Body of pancreas (tissue), 4 donors: ENCODE measurements around the gene CRKL. TPM values are rescaled to one million over a fixed set of nuclear protein-coding genes. Genes with fewer than 3 reads are reported as not detected.
A peak's percentile ranks its signal among the peaks of the same experiment; 100 is the strongest.

ENCODE experiments used
- ATAC-seq: fragments of 150-250 bp; one replicate; pipeline ENCODE4 v1.9.1; 2016
- DNase-seq, 4 donors: peaks; one replicate each; pipeline ENCODE4 v3.0.0-alpha.2; 2019
- H3K27ac ChIP-seq, 4 donors: fragments of 200-600 bp; sonication (generic); 1 replicate in 3 of 4; 2 replicates in 1 of 4; pipeline versions ENCODE4 v1.5.1 to v1.6.1; 2016 to 2019; ENCODE audit warnings: mild to moderate bottlenecking in 1 of 4, mixed read lengths in 1 of 4, moderate library complexity in 1 of 4
- H3K27me3 ChIP-seq, 2 donors: fragments of 200-600 bp; sonication (generic); one replicate each; pipeline ENCODE4 v1.6.0; 2016; ENCODE audit warnings: mild to moderate bottlenecking in 1 of 2
- H3K36me3 ChIP-seq, 2 donors: fragments of 200-600 bp; sonication (generic); replicated peaks in 1 of 2; 2 replicates each; pipeline ENCODE4 v1.5.1; 2016; ENCODE audit warnings: low read depth in 2 of 2; ENCODE audit not compliant: insufficient read depth in 1 of 2
- H3K4me1 ChIP-seq: fragments of 200-600 bp; sonication (generic); one replicate; pipeline ENCODE4 v1.6.0; 2016
- H3K4me3 ChIP-seq, 2 donors: fragments of 200-600 bp; sonication (generic); 1 replicate in 1 of 2; 2 replicates in 1 of 2; pipeline ENCODE4 v1.5.1; 2016 to 2019
- H3K9me3 ChIP-seq, 3 donors: fragments of 200-600 bp; sonication (generic); 1 replicate in 2 of 3; 2 replicates in 1 of 3; pipeline ENCODE4 v1.5.1; 2016
- CTCF ChIP-seq, 7 experiments: fragments of 450-650 bp in 4 of 7; fragments of 200-600 bp in 3 of 7; sonication (generic) in 3 of 7; IDR thresholded peaks; one replicate each; pipeline ENCODE4 v1.5.1; 2016 to 2019; ENCODE audit warnings: antibody characterized with exemption in 7 of 7
- POLR2A ChIP-seq, 3 donors: fragments of 450-650 bp; IDR thresholded peaks; one replicate each; pipeline ENCODE4 v1.6.1; 2016; ENCODE audit warnings: antibody characterized with exemption in 3 of 3, mild to moderate bottlenecking in 2 of 3
- WGBS, 2 donors: methylation state at CpG; one replicate each; pipeline ENCODE4 v1.1.5; 2017; 5-methylcytosine and 5-hydroxymethylcytosine counted together
- intact Hi-C: fragments of 100-400 bp; cut with DNase I; formaldehyde crosslinking; loops from one replicate; pipeline ENCODE4 v1.15.1; 2023
- total RNA-seq, 2 donors: library from RNA; depleted of rRNA; stranded (reverse); fragments of >200 nt; gene quantifications; one replicate each; pipeline ENCODE4 v1.1.0, GENCODE V29; 2016

The CRKL gene
- 10 to 100 TPM; 18.2 to 25.4 TPM for total RNA-seq

- Histone ChIP-seq H3K9me3 (no peaks in the 10 kb centered on the region), H3K27ac (peak within 1 kb of the TSS; percentile 92 to 98 (median 96)), H3K4me3 (peak within 1 kb of the TSS; percentile 71 to 86), H3K27me3 (no peaks in the 10 kb centered on the region), H3K4me1 (peaks cover 27% of the 10 kb centered on the region), H3K36me3 (no peaks in the 10 kb centered on the region)
- ATAC-seq (peak; percentile 98), DNase-seq (peak; percentile 98)
- 0% methylated on average over 9 to 70 of the region's 92 CpGs for WGBS, 2 donors
- intact Hi-C loops, result loop anchor here (10.0 kb wide), 1 partner anchor 48 kb away; the partner anchor contains the start of gene AIFM3
- peak; percentile 89 to 99 (median 97) for TF ChIP-seq CTCF (IDR thresholded peaks at IDR 0.05)
- TF ChIP-seq POLR2A (IDR thresholded peaks at IDR 0.05), result peak; percentile 77 to 84 (median 77)
Measured at GRCh38 chr22:20916916-20917810, at the start of gene CRKL. TSS of gene CRKL (plus strand) at chr22:20917407. CDS start at chr22:20917935, 528 bp downstream.

GRCh38 chr22:20868025-20868962 is 48.9 kb upstream of the CRKL start:
- no peak overlapping the region for H3K4me3 ChIP-seq
- 78 to 79% methylated on average over 6 to 7 of the region's 7 CpGs for WGBS, 2 donors
- H3K36me3 ChIP-seq, result peaks cover 0 to 3% of the 10 kb centered on the region in 2 donors
- intact Hi-C loops, result no loop called here
- DNase-seq (no peak), ATAC-seq (no peak)
- no peaks in the 10 kb centered on the region for H3K27me3 ChIP-seq
- TF ChIP-seq CTCF (IDR thresholded peaks at IDR 0.05), result no peak
- TF ChIP-seq POLR2A (IDR thresholded peaks at IDR 0.05), result no peak
- H3K9me3 ChIP-seq, result no peaks in the 10 kb centered on the region
- peak overlapping the region in 3 of 4 donors; percentile 41 to 82 (median 68) for H3K27ac ChIP-seq
- H3K4me1 ChIP-seq, result peaks cover 16% of the 10 kb centered on the region

GRCh38 chr22:20869234-20869633 is 48.0 kb upstream of the CRKL start:
- no peak overlapping the region for H3K4me3 ChIP-seq
- 96 to 97% methylated on average over 2 of the region's 2 CpGs for WGBS, 2 donors
- intact Hi-C loops, result no loop called here
- peaks cover 0 to 4% of the 10 kb centered on the region in 2 donors for H3K36me3 ChIP-seq
- TF ChIP-seq CTCF (IDR thresholded peaks at IDR 0.05) (no peak), POLR2A (IDR thresholded peaks at IDR 0.05) (no peak)
- H3K4me1 ChIP-seq, result peaks cover 16% of the 10 kb centered on the region
- H3K27me3 ChIP-seq, result no peaks in the 10 kb centered on the region
- H3K9me3 ChIP-seq, result no peaks in the 10 kb centered on the region
- ATAC-seq (no peak), DNase-seq (no peak)
- no peak overlapping the region for H3K27ac ChIP-seq

- H3K36me3 ChIP-seq, result peaks cover 0 to 6% of the 10 kb centered on the region in 2 donors
- WGBS, 2 donors, result 79 to 81% methylated on average over 3 of the region's 3 CpGs
Measured at GRCh38 chr22:20873214-20873613, 44.0 kb upstream of the CRKL start.

More at GRCh38 chr22:20873214-20873613, 44.0 kb upstream of the CRKL start:
- no peaks in the 10 kb centered on the region for H3K4me1 ChIP-seq
- DNase-seq, result no peak
- no peak overlapping the region for H3K4me3 ChIP-seq
- H3K27me3 ChIP-seq, result no peaks in the 10 kb centered on the region
- TF ChIP-seq POLR2A (IDR thresholded peaks at IDR 0.05) (no peak), CTCF (IDR thresholded peaks at IDR 0.05) (no peak)
- no peak overlapping the region for H3K27ac ChIP-seq
- no peak for ATAC-seq
- intact Hi-C loops, result no loop called here
- H3K9me3 ChIP-seq, result no peaks in the 10 kb centered on the region
